Keratinocyte (primary cell): ENCODE results near the gene EMC10. TPM values are rescaled to one million over a fixed set of nuclear protein-coding genes. Genes with fewer than 3 reads are reported as not detected.

Experiments
- DNase-seq: peaks from one replicate; pipeline ENCODE4 v3.0.0-alpha.2; 2011; ENCODE audit warnings: low read depth, missing footprints, low spot score
- FAIRE-seq: peaks from 2 replicates; lab custom pipeline; 2011; peaks lifted over from hg19 to GRCh38; lab: Jason Lieb, UNC
- H2AFZ ChIP-seq: 2 replicates; pipeline ENCODE4 v1.6.0; 2012; ENCODE audit warnings: low read length, control low read depth, inconsistent platforms; ENCODE audit not compliant: control insufficient read depth
- H3K27ac ChIP-seq: 2 replicates; pipeline ENCODE4 v1.5.1; 2011; ENCODE audit warnings: low read length; ENCODE audit not compliant: control insufficient read depth, insufficient read depth
- H3K27me3 ChIP-seq: 3 replicates; pipeline ENCODE4 v1.6.0; 2011; ENCODE audit warnings: low read length; ENCODE audit not compliant: control insufficient read depth, insufficient read depth; ENCODE audit errors: extremely low read depth
- H3K36me3 ChIP-seq, 2 experiments: 2 replicates in 1 of 2; 3 replicates in 1 of 2; pipeline ENCODE4 v1.5.1; 2011; ENCODE audit warnings: low read length in 2 of 2, mild to moderate bottlenecking in 1 of 2; ENCODE audit not compliant: control insufficient read depth in 2 of 2, insufficient read depth in 2 of 2; ENCODE audit errors: extremely low read depth in 1 of 2
- H3K4me1 ChIP-seq: 3 replicates; pipeline ENCODE4 v1.5.1; 2011; ENCODE audit warnings: low read length; ENCODE audit not compliant: control insufficient read depth, insufficient read depth; ENCODE audit errors: extremely low read depth
- H3K4me2 ChIP-seq: 3 replicates; pipeline ENCODE4 v1.6.0; 2011; ENCODE audit warnings: low read depth, low read length; ENCODE audit not compliant: control insufficient read depth, insufficient read depth; ENCODE audit errors: extremely low read depth
- H3K4me3 ChIP-seq, 3 experiments: fragments of 200-600 bp in 1 of 3; sonication (generic) in 1 of 3; 2 replicates in 2 of 3; 3 replicates in 1 of 3; pipeline ENCODE4 v1.5.1; 2011 to 2016; ENCODE audit warnings: low read length in 3 of 3, mild to moderate bottlenecking in 3 of 3, control low read depth in 2 of 3, inconsistent platforms in 1 of 3, low read depth in 1 of 3, mixed read lengths in 1 of 3, mixed run types in 1 of 3, moderate library complexity in 1 of 3; ENCODE audit not compliant: control insufficient read depth in 2 of 3, insufficient read depth in 2 of 3; ENCODE audit errors: extremely low read depth in 1 of 3
- H3K79me2 ChIP-seq: 2 replicates; pipeline ENCODE4 v1.6.0; 2012; ENCODE audit warnings: low read length; ENCODE audit not compliant: control insufficient read depth, insufficient read depth
- H3K9ac ChIP-seq: 3 replicates; pipeline ENCODE4 v1.6.0; 2011; ENCODE audit warnings: low read length; ENCODE audit not compliant: control insufficient read depth, insufficient read depth; ENCODE audit errors: extremely low read depth
- H3K9me1 ChIP-seq: 3 replicates; pipeline ENCODE4 v1.6.0; 2011; ENCODE audit warnings: low read length; ENCODE audit not compliant: control insufficient read depth, insufficient read depth; ENCODE audit errors: extremely low read depth
- H3K9me3 ChIP-seq: 2 replicates; pipeline ENCODE4 v1.5.1; 2012; ENCODE audit warnings: low read depth, low read length; ENCODE audit not compliant: control insufficient read depth
- H4K20me1 ChIP-seq: 3 replicates; pipeline ENCODE4 v1.6.0; 2011; ENCODE audit warnings: low read length; ENCODE audit not compliant: control insufficient read depth, insufficient read depth; ENCODE audit errors: extremely low read depth
- EZH2 ChIP-seq: IDR thresholded peaks from one replicate; pipeline ENCODE4 v1.6.1; 2012; ENCODE audit warnings: inconsistent platforms, mild to moderate bottlenecking, low read length, moderate library complexity
- dilution Hi-C: fragments of 300-500 bp; cut with MboI; formaldehyde crosslinking; loops from one replicate; pipeline ENCODE4 v1.7.0; 2020; ENCODE audit warnings: low sequenced_read_pairs; ENCODE audit not compliant: extremely low pct_ligation_motif_present
- polyA plus RNA-seq, 5 experiments: library from polyadenylated mRNA; depleted of rRNA in 3 of 5; stranded (reverse) in 3 of 5; stranded (forward) in 1 of 5; unstranded in 1 of 5; fragments of >200 nt; gene quantifications; 1 replicate in 1 of 5; 2 replicates in 3 of 5; 3 replicates in 1 of 5; pipeline versions ENCODE4 v1.2.1 to v1.2.3, GENCODE V29; 2011 to 2012; ENCODE audit warnings: missing spikeins in 2 of 5, low read depth in 1 of 5, low replicate concordance in 1 of 5
- TF ChIP-seq, protein P1 (sequence below), 3 experiments: IDR thresholded peaks in 1 of 3; conservative IDR thresholded peaks in 1 of 3; optimal IDR thresholded peaks in 1 of 3; 2 replicates in 2 of 3; 3 replicates in 1 of 3; pipeline versions ENCODE3 to v1.5.1; 2011; ENCODE audit warnings: low read length in 3 of 3, mild to moderate bottlenecking in 3 of 3, moderate library complexity in 2 of 3, control low read depth in 1 of 3, inconsistent platforms in 1 of 3; ENCODE audit not compliant: insufficient read depth in 2 of 3; ENCODE audit errors: extremely low read depth in 1 of 3

Gene EMC10
- polyA plus RNA-seq, 1 donor (not counting 4 experiments of a cell fraction or from before 2014, with no cell fraction given) = 26.7 TPM

DNA sequence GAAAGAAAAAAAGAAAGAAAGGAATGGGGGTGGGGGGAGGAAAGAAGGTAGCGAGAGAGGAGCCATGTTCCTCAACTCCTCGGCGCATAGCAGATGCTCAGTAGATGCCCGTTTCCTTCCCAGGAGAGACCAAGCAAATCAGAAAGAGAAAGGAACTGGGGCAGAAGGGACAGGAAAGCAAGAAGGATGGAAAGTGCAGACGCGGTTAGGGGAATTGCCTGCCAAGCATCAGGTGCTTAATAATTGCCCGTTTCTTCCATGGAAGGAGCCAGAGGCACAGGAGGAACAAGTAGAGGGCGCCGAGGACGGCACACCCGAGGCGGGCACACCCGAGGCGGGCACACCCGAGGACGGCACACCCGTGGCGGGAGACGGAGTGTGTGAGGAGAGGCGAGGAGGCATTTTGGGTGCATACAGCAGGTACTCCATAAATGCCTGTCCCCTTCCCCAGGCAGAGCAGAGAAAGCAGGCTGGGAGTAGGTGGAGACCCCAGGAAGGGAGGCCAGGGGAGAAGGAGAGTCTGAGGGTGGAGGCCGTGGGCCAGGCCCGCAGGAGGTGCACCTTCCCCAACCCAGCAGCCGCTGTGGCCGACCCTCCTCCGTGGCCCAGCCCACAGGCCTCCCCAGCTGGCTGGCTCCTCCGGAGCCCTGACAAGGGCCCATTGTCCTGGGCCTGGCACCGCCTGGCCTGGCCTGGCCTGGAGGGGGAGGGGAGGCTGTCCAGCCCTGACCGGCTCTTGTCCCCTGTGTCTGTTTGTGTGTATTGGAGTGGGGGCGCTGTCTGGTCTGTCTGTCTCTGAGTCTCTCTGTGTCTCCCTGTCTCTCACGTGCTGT, 20.1 kb downstream of the EMC10 start:
- Histone ChIP-seq H3K27ac (no peak overlapping the region), H3K27me3 (peaks cover 24% of the 10 kb centered on the region)
- FAIRE-seq = no peak

DNA sequence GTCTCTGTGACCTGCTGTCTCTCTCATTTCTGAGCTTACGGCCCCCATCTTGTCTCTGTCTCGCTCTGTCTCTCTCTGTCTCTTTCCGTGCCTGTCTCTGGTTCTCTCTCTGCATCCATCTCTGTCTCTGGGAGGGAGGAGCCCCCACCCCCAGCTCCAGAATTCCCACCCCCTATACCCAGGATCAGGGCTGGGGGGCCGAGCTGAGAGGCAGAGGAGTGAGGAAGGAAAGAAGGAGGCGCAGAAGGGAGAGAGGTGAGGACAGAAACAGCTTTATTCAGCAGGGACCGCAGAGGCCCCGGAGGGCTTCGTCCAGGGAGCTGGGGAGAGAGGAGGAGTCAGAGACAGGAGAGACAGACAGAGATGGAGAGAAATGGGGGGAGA, 20.7 kb downstream of the EMC10 start:
- no peak for FAIRE-seq
- H3K36me3 ChIP-seq = no peaks in the 10 kb centered on the region

More for the DNA sequence above, 20.1 kb downstream of the EMC10 start:
- H3K9ac ChIP-seq = no peak overlapping the region
- H3K4me2 ChIP-seq = no peak overlapping the region
- no peak overlapping the region for H3K4me3 ChIP-seq
- no peaks in the 10 kb centered on the region for H4K20me1 ChIP-seq
- no peak for TF ChIP-seq EZH2
- TF ChIP-seq, protein P1, sequence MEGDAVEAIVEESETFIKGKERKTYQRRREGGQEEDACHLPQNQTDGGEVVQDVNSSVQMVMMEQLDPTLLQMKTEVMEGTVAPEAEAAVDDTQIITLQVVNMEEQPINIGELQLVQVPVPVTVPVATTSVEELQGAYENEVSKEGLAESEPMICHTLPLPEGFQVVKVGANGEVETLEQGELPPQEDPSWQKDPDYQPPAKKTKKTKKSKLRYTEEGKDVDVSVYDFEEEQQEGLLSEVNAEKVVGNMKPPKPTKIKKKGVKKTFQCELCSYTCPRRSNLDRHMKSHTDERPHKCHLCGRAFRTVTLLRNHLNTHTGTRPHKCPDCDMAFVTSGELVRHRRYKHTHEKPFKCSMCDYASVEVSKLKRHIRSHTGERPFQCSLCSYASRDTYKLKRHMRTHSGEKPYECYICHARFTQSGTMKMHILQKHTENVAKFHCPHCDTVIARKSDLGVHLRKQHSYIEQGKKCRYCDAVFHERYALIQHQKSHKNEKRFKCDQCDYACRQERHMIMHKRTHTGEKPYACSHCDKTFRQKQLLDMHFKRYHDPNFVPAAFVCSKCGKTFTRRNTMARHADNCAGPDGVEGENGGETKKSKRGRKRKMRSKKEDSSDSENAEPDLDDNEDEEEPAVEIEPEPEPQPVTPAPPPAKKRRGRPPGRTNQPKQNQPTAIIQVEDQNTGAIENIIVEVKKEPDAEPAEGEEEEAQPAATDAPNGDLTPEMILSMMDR (optimal IDR thresholded peaks at IDR 0.05 in 1 of 3, IDR thresholded peaks at IDR 0.05 in 1 of 3, conservative IDR thresholded peaks at IDR 0.05 in 1 of 3; ENCODE audit: extremely low read depth in 1 of 3, insufficient read depth in 2 of 3, low read length in 3 of 3) = no peak
- H3K4me1 ChIP-seq = no peaks in the 10 kb centered on the region
- no peaks in the 10 kb centered on the region for H3K9me3 ChIP-seq
- no peak for DNase-seq
- no peak overlapping the region for H2AFZ ChIP-seq
- no peaks in the 10 kb centered on the region for H3K9me1 ChIP-seq
- dilution Hi-C loops = no loop called here
- no peaks in the 10 kb centered on the region for H3K79me2 ChIP-seq
- H3K36me3 ChIP-seq = no peaks in the 10 kb centered on the region

More for the DNA sequence above, 20.7 kb downstream of the EMC10 start:
- no peak overlapping the region for H3K9ac ChIP-seq
- H3K9me1 ChIP-seq = no peaks in the 10 kb centered on the region
- H3K4me2 ChIP-seq = no peak overlapping the region
- no peak overlapping the region for H3K27ac ChIP-seq
- DNase-seq = no peak
- H4K20me1 ChIP-seq = no peaks in the 10 kb centered on the region
- dilution Hi-C loops = no loop called here
- TF ChIP-seq EZH2 = no peak
- TF ChIP-seq, protein P1 (optimal IDR thresholded peaks at IDR 0.05 in 1 of 3, IDR thresholded peaks at IDR 0.05 in 1 of 3, conservative IDR thresholded peaks at IDR 0.05 in 1 of 3; ENCODE audit: extremely low read depth in 1 of 3, insufficient read depth in 2 of 3, low read length in 3 of 3) = no peak
- H2AFZ ChIP-seq = no peak overlapping the region
- H3K79me2 ChIP-seq = no peaks in the 10 kb centered on the region
- no peaks in the 10 kb centered on the region for H3K9me3 ChIP-seq
- no peaks in the 10 kb centered on the region for H3K4me1 ChIP-seq
- H3K4me3 ChIP-seq = no peak overlapping the region
- peaks cover 18% of the 10 kb centered on the region for H3K27me3 ChIP-seq
